IMR-90 (cell line): ENCODE measurements around the gene CCNK. TPM values are rescaled to one million over a fixed set of nuclear protein-coding genes. Genes with fewer than 3 reads are reported as not detected.
A peak's percentile ranks its signal among the peaks of the same experiment; 100 is the strongest.

Experiments
- ATAC-seq: fragments of 200-7000 bp; cut with Tn5 transposase; 2 replicates; pipeline ENCODE4 v1.9.1; 2020; ENCODE audit warnings: low read depth, mild to moderate bottlenecking, moderate library complexity
- BruUV-seq: library from RNA; stranded (reverse); fragments of 400-500 nt; replicated peaks from 2 replicates; lab custom pipeline; 2021; lab: Mats Ljungman, UMichigan
- CTCF ChIA-PET: fragments of 300-600 bp; formaldehyde crosslinking; extraction: SDS; loops from one replicate; lab custom pipeline; 2021; ENCODE audit warnings: antibody characterized with exemption; lab: Yijun Ruan, JAX
- POLR2A ChIA-PET: fragments of 300-600 bp; sonication (Branson Sonifier 250); formaldehyde crosslinking; loops from one replicate; lab custom pipeline; 2022; ENCODE audit warnings: antibody characterized with exemption; ENCODE audit not compliant: unreplicated experiment; lab: Charles Lee
- DNase-seq: peaks from one replicate; pipeline ENCODE4 v3.0.0; 2013
- H2AFZ ChIP-seq: replicated peaks from 2 replicates; pipeline ENCODE3; 2013; ENCODE audit warnings: low read length, mild to moderate bottlenecking; ENCODE audit not compliant: poor library complexity
- H2AK5ac ChIP-seq: 2 replicates; pipeline ENCODE4 v1.6.1; 2013; ENCODE audit warnings: low read depth, low read length, inconsistent platforms
- H2AK9ac ChIP-seq: replicated peaks from 2 replicates; pipeline ENCODE3; 2013; ENCODE audit warnings: mild to moderate bottlenecking, low read depth, low read length, moderate library complexity; ENCODE audit not compliant: poor library complexity
- H2BK120ac ChIP-seq: 2 replicates; pipeline ENCODE4 v1.6.1; 2013; ENCODE audit warnings: low read depth, low read length, inconsistent platforms
- H2BK15ac ChIP-seq: 3 replicates; pipeline ENCODE4 v1.6.1; 2013; ENCODE audit warnings: low read depth, low read length, inconsistent platforms
- H2BK20ac ChIP-seq: 2 replicates; pipeline ENCODE4 v1.6.1; 2013; ENCODE audit warnings: low read depth, mild to moderate bottlenecking, inconsistent platforms, low read length, moderate library complexity
- H2BK5ac ChIP-seq: 2 replicates; pipeline ENCODE4 v1.6.1; 2013; ENCODE audit warnings: mild to moderate bottlenecking, low read depth, low read length, inconsistent platforms; ENCODE audit not compliant: poor library complexity, severe bottlenecking
- H3K14ac ChIP-seq: replicated peaks from 2 replicates; pipeline ENCODE4 v1.6.1; 2013; ENCODE audit warnings: low read depth, low read length, inconsistent platforms
- H3K18ac ChIP-seq: 2 replicates; pipeline ENCODE4 v1.6.1; 2013; ENCODE audit warnings: low read depth, low read length, control low read depth
- H3K23ac ChIP-seq: 2 replicates; pipeline ENCODE4 v1.6.1; 2013; ENCODE audit warnings: low read depth, low read length, inconsistent platforms
- H3K27ac ChIP-seq: 2 replicates; pipeline ENCODE4 v1.5.1; 2013; ENCODE audit warnings: mild to moderate bottlenecking, control low read depth, low read length; ENCODE audit not compliant: insufficient read depth
- H3K27me3 ChIP-seq: 2 replicates; pipeline ENCODE4 v1.6.1; 2013; ENCODE audit warnings: low read length; ENCODE audit not compliant: control insufficient read depth, insufficient read depth
- H3K36me3 ChIP-seq: 2 replicates; pipeline ENCODE4 v1.6.1; 2013; ENCODE audit warnings: low read length, mixed read lengths; ENCODE audit not compliant: control insufficient read depth, insufficient read depth
- H3K4ac ChIP-seq: 2 replicates; pipeline ENCODE4 v1.6.1; 2013; ENCODE audit warnings: low read depth, low read length, inconsistent platforms
- H3K4me1 ChIP-seq: 2 replicates; pipeline ENCODE4 v1.6.1; 2013; ENCODE audit warnings: low read length, mixed read lengths; ENCODE audit not compliant: control insufficient read depth, insufficient read depth
- H3K4me2 ChIP-seq: 2 replicates; pipeline ENCODE4 v1.6.1; 2013; ENCODE audit warnings: low read depth, mild to moderate bottlenecking, control low read depth, low read length, moderate library complexity
- H3K4me3 ChIP-seq: 2 replicates; pipeline ENCODE4 v1.5.1; 2013; ENCODE audit warnings: low read depth, mild to moderate bottlenecking, control low read depth, low read length, moderate library complexity; ENCODE audit not compliant: insufficient read depth
- H3K56ac ChIP-seq: 2 replicates; pipeline ENCODE4 v1.6.1; 2013; ENCODE audit warnings: low read length, inconsistent platforms; ENCODE audit not compliant: insufficient read depth; ENCODE audit errors: extremely low read depth
- H3K79me1 ChIP-seq, 2 experiments: 2 replicates each; pipeline ENCODE4 v1.6.1; 2013; ENCODE audit warnings: low read length in 2 of 2, inconsistent platforms in 1 of 2, low read depth in 1 of 2
- H3K9ac ChIP-seq: 2 replicates; pipeline ENCODE4 v1.6.1; 2013; ENCODE audit warnings: low read depth, low read length, control low read depth
- H3K9me1 ChIP-seq: 2 replicates; pipeline ENCODE4 v1.6.1; 2013; ENCODE audit warnings: low read length, inconsistent platforms; ENCODE audit not compliant: insufficient read depth
- H3K9me3 ChIP-seq: 2 replicates; pipeline ENCODE4 v1.6.1; 2013; ENCODE audit warnings: low read length; ENCODE audit not compliant: control insufficient read depth, insufficient read depth
- H4K20me1 ChIP-seq: 2 replicates; pipeline ENCODE4 v1.6.1; 2013; ENCODE audit warnings: low read length, inconsistent platforms; ENCODE audit not compliant: insufficient read depth
- H4K5ac ChIP-seq: 2 replicates; pipeline ENCODE4 v1.6.1; 2013; ENCODE audit warnings: mild to moderate bottlenecking, low read depth, low read length, control low read depth
- H4K8ac ChIP-seq, 2 experiments: 2 replicates each; pipeline ENCODE4 v1.6.1; 2013; ENCODE audit warnings: low read depth in 2 of 2, low read length in 2 of 2, control low read depth in 1 of 2, inconsistent platforms in 1 of 2
- H4K91ac ChIP-seq: 2 replicates; pipeline ENCODE4 v1.6.1; 2013; ENCODE audit warnings: low read depth, low read length, inconsistent platforms; ENCODE audit not compliant: insufficient read depth
- BHLHE40 ChIP-seq: fragments of 150-350 bp; IDR thresholded peaks from 2 replicates; pipeline ENCODE4 v1.6.1; 2016; ENCODE audit warnings: mild to moderate bottlenecking, low read depth, low read length
- CEBPB ChIP-seq: IDR thresholded peaks from 2 replicates; pipeline ENCODE4 v1.6.1; 2012; ENCODE audit warnings: low read depth, low read length, improper control_type of control experiment
- CHD1 ChIP-seq: IDR thresholded peaks from 2 replicates; pipeline ENCODE4 v1.6.1; 2012; ENCODE audit warnings: low read depth, low read length, improper control_type of control experiment
- MAFK ChIP-seq: IDR thresholded peaks from 2 replicates; pipeline ENCODE4 v1.6.1; 2012; ENCODE audit warnings: low read depth, low read length, improper control_type of control experiment
- MXI1 ChIP-seq: IDR thresholded peaks from 2 replicates; pipeline ENCODE4 v1.6.1; 2012; ENCODE audit warnings: low read depth, mild to moderate bottlenecking, low read length, moderate library complexity, borderline replicate concordance
- RAD21 ChIP-seq: IDR thresholded peaks from 2 replicates; pipeline ENCODE4 v1.6.1; 2012; ENCODE audit warnings: low read length, improper control_type of control experiment
- RCOR1 ChIP-seq: IDR thresholded peaks from 2 replicates; pipeline ENCODE4 v1.6.1; 2012; ENCODE audit warnings: mild to moderate bottlenecking, low read length, improper control_type of control experiment; ENCODE audit not compliant: insufficient replicate concordance
- RFX5 ChIP-seq: IDR thresholded peaks from 2 replicates; pipeline ENCODE4 v1.8.0; 2012; ENCODE audit warnings: low read depth, mild to moderate bottlenecking, low read length, moderate library complexity
- SMC3 ChIP-seq: fragments of 150-350 bp; IDR thresholded peaks from 2 replicates; pipeline ENCODE4 v1.6.1; 2016; ENCODE audit warnings: low read depth, mild to moderate bottlenecking, antibody characterized with exemption, low read length, moderate library complexity
- USF2 ChIP-seq: fragments of 150-350 bp; IDR thresholded peaks from 2 replicates; pipeline ENCODE4 v1.6.1; 2017; ENCODE audit warnings: mild to moderate bottlenecking, antibody characterized with exemption, low read length, low read depth
- WGBS, 2 experiments: methylation state at CpG; one replicate each; pipeline versions ENCODE4 v1.1.5 to v1.1.7; 2013; ENCODE audit warnings: missing lambda C conversion rate in 2 of 2; ENCODE audit not compliant: insufficient read length in 1 of 2; ENCODE audit errors: extremely low coverage in 2 of 2; 5-methylcytosine and 5-hydroxymethylcytosine counted together
- dilution Hi-C: fragments of 300-500 bp; cut with HindIII; formaldehyde crosslinking; loops from one replicate; pipeline ENCODE4 v1.14.3; 2018; ENCODE audit warnings: low sequenced_read_pairs; ENCODE audit not compliant: unreplicated experiment
- in situ Hi-C: fragments of 300-500 bp; cut with MboI; formaldehyde crosslinking; loops from 3 replicates; pipeline ENCODE4 v1.14.3; 2019; ENCODE audit warnings: low sequenced_read_pairs, inconsistent platforms, mixed read lengths
- intact Hi-C: fragments of 100-400 bp; cut with micrococcal nuclease; formaldehyde crosslinking; loops from 2 replicates; pipeline ENCODE4 v1.10.0; 2022
- polyA plus RNA-seq, 3 experiments: library from polyadenylated mRNA; depleted of rRNA; stranded (reverse); fragments of >200 nt; gene quantifications; 2 replicates each; pipeline ENCODE4 v1.2.3, GENCODE V29; 2012; ENCODE audit warnings: low replicate concordance in 1 of 3
- total RNA-seq: library from RNA; depleted of rRNA; stranded (reverse); fragments of >200 nt; gene quantifications from 2 replicates; pipeline ENCODE4 v1.2.3, GENCODE V29; 2012
- TF ChIP-seq, protein P1 (sequence below): fragments of 150-350 bp; IDR thresholded peaks from 2 replicates; pipeline ENCODE4 v1.6.1; 2016; ENCODE audit warnings: low read depth, mild to moderate bottlenecking, low read length, moderate library complexity, borderline replicate concordance

Gene CCNK
- total and polyA plus RNA-seq, 2 of the 4 experiments (the other 2 are of a cell fraction), result 18.8 to 38.3 TPM

- no peak for TF ChIP-seq USF2
Measured at GRCh38 chr14:99511421-99512109, 30.4 kb downstream of the CCNK start (continued).

GRCh38 chr14:99512110-99512449, 30.9 kb downstream of the CCNK start:
- Histone ChIP-seq H2AK9ac (no peak overlapping the region), H2BK5ac (peak overlapping the region; percentile 21), H2AFZ (no peak overlapping the region), H3K36me3 (peaks cover 49% of the 10 kb centered on the region), H3K9me1 (peaks cover 4% of the 10 kb centered on the region; the same call in 1 of the 2 replicates), H4K20me1 (peaks cover 36% of the 10 kb centered on the region), H4K5ac (no peak overlapping the region; the same call in 1 of the 2 replicates), H3K9ac (peak overlapping the region; percentile 40), H2AK5ac (no peak overlapping the region), H3K27ac (peak overlapping the region; percentile 89; the same call in 1 of the 2 replicates), H3K56ac (no peak overlapping the region), H2BK15ac (no peak overlapping the region), H3K23ac (no peak overlapping the region), H4K91ac (no peak overlapping the region), H3K4me1 (peaks cover 15% of the 10 kb centered on the region), H3K4ac (0 out of 2 replicates have a peak overlapping the region, but pooled peaks have one; percentile 43), H4K8ac (peak overlapping the region; percentile 12 to 59; a peak in 2 of 4 replicates), H3K79me1 (peaks cover 10 to 53% of the 10 kb centered on the region in 2 experiments), H3K14ac (0 out of 2 replicates have a peak overlapping the region, but pooled peaks have one; percentile 43), H3K27me3 (no peaks in the 10 kb centered on the region), H3K18ac (no peak overlapping the region; the same call in 1 of the 2 replicates), H2BK20ac (no peak overlapping the region), H3K9me3 (no peaks in the 10 kb centered on the region), H3K4me2 (no peak overlapping the region), H2BK120ac (no peak overlapping the region), H3K4me3 (no peak overlapping the region)
- WGBS, 2 experiments, result 92% methylated on average over 4 of the region's 10 CpGs; no CpG with 5 or more reads in 1 of the 2 experiments
- DNase-seq (no peak), ATAC-seq (no peak)
- dilution Hi-C loops, result no loop called here
- POLR2A ChIA-PET, result no interaction called here
- no TSS peak for BruUV-seq
- in situ Hi-C loops, result loop anchor here (5.0 kb wide), 1 partner anchor 370 kb away; no protein-coding TSS in a partner anchor
- CTCF ChIA-PET, result interaction anchor here (0.6 kb wide), 1 partner anchor 10 kb away, joined by 3 read pairs; no protein-coding TSS in a partner anchor
- intact Hi-C loops, result no loop called here
- no peak for TF ChIP-seq MAFK
- no peak for TF ChIP-seq CHD1
- no peak for TF ChIP-seq SMC3
- TF ChIP-seq USF2, result no peak
- TF ChIP-seq RCOR1, result no peak
- TF ChIP-seq RAD21, result no peak
- no peak for TF ChIP-seq CEBPB
- TF ChIP-seq RFX5, result no peak
- TF ChIP-seq MXI1, result no peak
- no peak for TF ChIP-seq BHLHE40
- TF ChIP-seq, protein P1, sequence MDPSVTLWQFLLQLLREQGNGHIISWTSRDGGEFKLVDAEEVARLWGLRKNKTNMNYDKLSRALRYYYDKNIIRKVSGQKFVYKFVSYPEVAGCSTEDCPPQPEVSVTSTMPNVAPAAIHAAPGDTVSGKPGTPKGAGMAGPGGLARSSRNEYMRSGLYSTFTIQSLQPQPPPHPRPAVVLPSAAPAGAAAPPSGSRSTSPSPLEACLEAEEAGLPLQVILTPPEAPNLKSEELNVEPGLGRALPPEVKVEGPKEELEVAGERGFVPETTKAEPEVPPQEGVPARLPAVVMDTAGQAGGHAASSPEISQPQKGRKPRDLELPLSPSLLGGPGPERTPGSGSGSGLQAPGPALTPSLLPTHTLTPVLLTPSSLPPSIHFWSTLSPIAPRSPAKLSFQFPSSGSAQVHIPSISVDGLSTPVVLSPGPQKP, result no peak
